ENCODE data around the gene CLASRP. TPM values are rescaled to one million over a fixed set of nuclear protein-coding genes. Genes with fewer than 3 reads are reported as not detected.

Gene CLASRP
- total RNA-seq, 1 experiment from 2014 or later: 87.1 TPM

DNA sequence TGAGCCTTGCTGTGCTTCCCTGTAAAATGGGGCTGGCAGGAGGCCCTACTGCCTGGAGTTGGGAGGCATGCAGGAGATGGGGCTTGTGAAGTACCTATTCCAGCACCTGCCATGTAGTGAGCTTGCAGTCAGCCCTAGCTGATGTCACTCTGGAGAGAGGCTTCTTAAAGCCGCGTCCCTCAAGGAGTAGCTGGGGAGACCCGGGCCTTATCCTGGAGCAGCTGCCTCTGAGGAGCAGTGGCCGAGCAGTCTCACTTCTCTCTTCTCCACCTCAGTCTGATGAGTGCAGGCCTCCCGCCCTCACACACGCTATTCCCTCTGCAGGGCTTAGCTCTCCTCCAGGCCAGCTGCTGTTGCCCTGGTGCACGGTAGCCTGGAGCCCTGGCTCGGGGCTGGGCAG is 18.0 kb downstream of the CLASRP start:
- no peak overlapping the region for H2BK12ac ChIP-seq (ENCODE audit: insufficient read length, low read depth, low read length)
- no peaks in the 10 kb centered on the region for H3K79me2 ChIP-seq (ENCODE audit: insufficient read depth, low read length)
- DNase-seq: no peak
- no peaks in the 10 kb centered on the region for H3K79me1 ChIP-seq (ENCODE audit: insufficient read depth, low read depth, low read length, poor library complexity, severe bottlenecking)
- Mint-ChIP-seq H3K4me3 (no peak overlapping the region), H3K36me3 (ENCODE audit: insufficient read depth in 1 of 3, low read depth in 3 of 3) (peaks cover 50 to 87% (median 87%) of the 10 kb centered on the region in 3 experiments), H3K27me3 (ENCODE audit: low read depth) (no peaks in the 10 kb centered on the region), H3K4me1 (peaks cover 5 to 6% of the 10 kb centered on the region in 2 experiments; a peak in 3 of 4 replicates), H3K27ac (no peak overlapping the region), H3K9me3 (no peaks in the 10 kb centered on the region)
- no peak overlapping the region for H4K91ac ChIP-seq (ENCODE audit: insufficient read length, low read depth, low read length)
- no peak overlapping the region for H2AK5ac ChIP-seq (ENCODE audit: insufficient read length, low read length)
- WGBS (ENCODE audit: extremely low coverage, insufficient read length, low lambda C conversion rate): no CpG with 5 or more reads among the region's 8 CpGs
- TF ChIP-seq, protein P1, sequence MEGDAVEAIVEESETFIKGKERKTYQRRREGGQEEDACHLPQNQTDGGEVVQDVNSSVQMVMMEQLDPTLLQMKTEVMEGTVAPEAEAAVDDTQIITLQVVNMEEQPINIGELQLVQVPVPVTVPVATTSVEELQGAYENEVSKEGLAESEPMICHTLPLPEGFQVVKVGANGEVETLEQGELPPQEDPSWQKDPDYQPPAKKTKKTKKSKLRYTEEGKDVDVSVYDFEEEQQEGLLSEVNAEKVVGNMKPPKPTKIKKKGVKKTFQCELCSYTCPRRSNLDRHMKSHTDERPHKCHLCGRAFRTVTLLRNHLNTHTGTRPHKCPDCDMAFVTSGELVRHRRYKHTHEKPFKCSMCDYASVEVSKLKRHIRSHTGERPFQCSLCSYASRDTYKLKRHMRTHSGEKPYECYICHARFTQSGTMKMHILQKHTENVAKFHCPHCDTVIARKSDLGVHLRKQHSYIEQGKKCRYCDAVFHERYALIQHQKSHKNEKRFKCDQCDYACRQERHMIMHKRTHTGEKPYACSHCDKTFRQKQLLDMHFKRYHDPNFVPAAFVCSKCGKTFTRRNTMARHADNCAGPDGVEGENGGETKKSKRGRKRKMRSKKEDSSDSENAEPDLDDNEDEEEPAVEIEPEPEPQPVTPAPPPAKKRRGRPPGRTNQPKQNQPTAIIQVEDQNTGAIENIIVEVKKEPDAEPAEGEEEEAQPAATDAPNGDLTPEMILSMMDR (conservative IDR thresholded peaks at IDR 0.05): no peak
- H3K23ac ChIP-seq (ENCODE audit: insufficient read length, low read depth, low read length): no peak overlapping the region
- H4K5ac ChIP-seq (ENCODE audit: insufficient read length, low read depth, low read length): no peak overlapping the region
- no peak overlapping the region for H3T11ph ChIP-seq (ENCODE audit: low read length)
- no peak overlapping the region for H2BK15ac ChIP-seq (ENCODE audit: low read depth, low read length)
- no peaks in the 10 kb centered on the region for H3K4me1 ChIP-seq (ENCODE audit: insufficient read depth, low read length)
- no peak overlapping the region for H3K4me2 ChIP-seq (ENCODE audit: insufficient read depth, insufficient read length, low read length)
- H3K4ac ChIP-seq (ENCODE audit: low read depth, low read length): no peak overlapping the region
- H2AFZ ChIP-seq (ENCODE audit: low read length): no peak overlapping the region
- no peak overlapping the region for H3K56ac ChIP-seq (ENCODE audit: insufficient read length, low read depth, low read length)
- H4K20me1 ChIP-seq (ENCODE audit: control insufficient read depth, insufficient read depth, insufficient read length): no peaks in the 10 kb centered on the region
- no peak overlapping the region for H2BK20ac ChIP-seq (ENCODE audit: low read depth, low read length, poor library complexity, severe bottlenecking)
- H3K23me2 ChIP-seq (ENCODE audit: insufficient read length, low read depth, low read length, poor library complexity, severe bottlenecking): no peaks in the 10 kb centered on the region
- no peaks in the 10 kb centered on the region for H3K9me3 ChIP-seq (ENCODE audit: control insufficient read depth, low read depth, low read length)
- no peaks in the 10 kb centered on the region for H3K27me3 ChIP-seq (ENCODE audit: insufficient read depth, low read length)
- no peak overlapping the region for H3K18ac ChIP-seq (ENCODE audit: insufficient read length, low read depth, low read length)
- H3K9ac ChIP-seq (ENCODE audit: extremely low read depth, insufficient read length, low read length): no peak overlapping the region
- H3K27ac ChIP-seq (ENCODE audit: insufficient read length, low read depth, low read length): no peak overlapping the region
- no peak overlapping the region for H4K8ac ChIP-seq (replicated peaks; ENCODE audit: insufficient read length, low read depth, low read length)
- no peak overlapping the region for H3K14ac ChIP-seq (ENCODE audit: insufficient read depth, low read length)
- H2BK120ac ChIP-seq (ENCODE audit: low read depth, low read length, poor library complexity, severe bottlenecking): no peak overlapping the region
- H2BK5ac ChIP-seq (ENCODE audit: insufficient read length, low read length): no peak overlapping the region
